ENCODE measurements around the gene GFRA1. TPM values are rescaled to one million over a fixed set of nuclear protein-coding genes. Genes with fewer than 3 reads are reported as not detected.
"Not testable (repeated sequence)": the region's sequence is repeated elsewhere in the genome, so short reads cannot be mapped to it uniquely, and the experiment has no call there.

Gene GFRA1
- total and polyA plus RNA-seq, 11 donors, result 0.76 to 18.6 (median 1.4) TPM

GRCh38 chr10:116053910-116054309 is 219.1 kb downstream of the GFRA1 start:
- Histone ChIP-seq H3K27ac (no peak overlapping the region), H3K4me1 (no peaks in the 10 kb centered on the region), H3K4me3 (no peak overlapping the region), H3K36me3 (no peaks in the 10 kb centered on the region), H3K27me3 (peaks cover 0 to 3% (median 0%) of the 10 kb centered on the region in 9 donors), H3K9me3 (no peaks in the 10 kb centered on the region)
- intact Hi-C loops (cut with DNase I), result no loop called here
- DNase-seq (no peak), ATAC-seq (no peak)
- no peak for TF ChIP-seq POLR2A (IDR thresholded peaks at IDR 0.05)
- WGBS, 4 donors, result 75 to 80% (median 78%) methylated on average over 4 of the region's 4 CpGs

- H3K4me3 ChIP-seq; intact Hi-C loops (cut with DNase I); H3K27ac ChIP-seq; H3K36me3 ChIP-seq; H3K9me3 ChIP-seq; ATAC-seq; H3K4me1 ChIP-seq; H3K27me3 ChIP-seq; DNase-seq: not testable (repeated sequence)
- 72 to 90% (median 87%) methylated on average over 3 of the region's 3 CpGs for WGBS, 4 donors
Measured at GRCh38 chr10:116053009-116053730, 219.8 kb downstream of the GFRA1 start.

GRCh38 chr10:116052522-116052921 is 220.5 kb downstream of the GFRA1 start:
- H3K36me3 ChIP-seq; ATAC-seq; H3K27ac ChIP-seq; H3K9me3 ChIP-seq; H3K4me3 ChIP-seq; intact Hi-C loops (cut with DNase I); H3K4me1 ChIP-seq; H3K27me3 ChIP-seq; DNase-seq: not testable (repeated sequence)
- 81 to 100% (median 90%) methylated on average over 1 to 3 of the region's 3 CpGs for WGBS, 4 donors

GRCh38 chr10:116049974-116050304 is 223.1 kb downstream of the GFRA1 start:
- Histone ChIP-seq H3K27ac (no peak overlapping the region), H3K36me3 (no peaks in the 10 kb centered on the region), H3K4me1 (peaks cover 0 to 13% (median 9%) of the 10 kb centered on the region in 12 donors), H3K9me3 (no peaks in the 10 kb centered on the region), H3K27me3 (no peaks in the 10 kb centered on the region), H3K4me3 (no peak overlapping the region)
- ATAC-seq (no peak), DNase-seq (no peak)
- no peak for TF ChIP-seq POLR2A (IDR thresholded peaks at IDR 0.05)
- no peak for TF ChIP-seq CTCF (IDR thresholded peaks at IDR 0.05)
- intact Hi-C loops (cut with DNase I), result loop anchor here in 1 of 10 donors (10.0 kb wide), 1 partner anchor 225 kb away; the partner anchor contains the start of gene GFRA1
- 73 to 90% (median 77%) methylated on average over 5 of the region's 5 CpGs for WGBS, 4 donors

- Histone ChIP-seq H3K36me3 (no peaks in the 10 kb centered on the region), H3K4me1 (peaks cover 0 to 18% (median 14%) of the 10 kb centered on the region in 12 donors), H3K9me3 (no peaks in the 10 kb centered on the region), H3K27ac (no peak overlapping the region), H3K27me3 (no peaks in the 10 kb centered on the region), H3K4me3 (no peak overlapping the region)
- WGBS, 4 donors, result 67 to 83% (median 73%) methylated on average over 10 of the region's 10 CpGs
- intact Hi-C loops (cut with DNase I), result loop anchor here in 1 of 10 donors (10.0 kb wide), 1 partner anchor 225 kb away; the partner anchor contains the start of gene GFRA1
- TF ChIP-seq CTCF (IDR thresholded peaks at IDR 0.05), result no peak
- no peak for TF ChIP-seq POLR2A (IDR thresholded peaks at IDR 0.05)
- no peak for ATAC-seq
- DNase-seq, result no peak
Measured at GRCh38 chr10:116049158-116049973, 223.6 kb downstream of the GFRA1 start.
